NCI-H748 treated with DMSO at 0.1 percent for 48 hours (cell line): ENCODE measurements around the gene UBE2D3.
"Not testable (repeated sequence)": the region's sequence is repeated elsewhere in the genome, so short reads cannot be mapped to it uniquely, and the experiment has no call there.

ENCODE experiments used
- DNase-seq: peaks from one replicate; lab custom pipeline; 2025; lab: John Stamatoyannopoulos, UW

The UBE2D3 gene

GRCh38 chr4:102829803-102830202 lies 2.5 kb upstream of the UBE2D3 start:
- no peak for DNase-seq

- no peak for DNase-seq
Measured at GRCh38 chr4:102828497-102828808, 1.1 kb upstream of the UBE2D3 start.

GRCh38 chr4:102827674-102828496 lies 534 bp upstream of the UBE2D3 start:
- peak; percentile 94 for DNase-seq

GRCh38 chr4:102826105-102826889 lies 1.1 kb downstream of the UBE2D3 start:
- DNase-seq = no peak

GRCh38 chr4:102825261-102826091 lies 1.9 kb downstream of the UBE2D3 start:
- DNase-seq = no peak

- no peak for DNase-seq
Measured at GRCh38 chr4:102824398-102824797, 3.0 kb downstream of the UBE2D3 start.

- DNase-seq = no peak
Measured at GRCh38 chr4:102823897-102824296, 3.5 kb downstream of the UBE2D3 start.

- no peak for DNase-seq
Measured at GRCh38 chr4:102823464-102823863, 3.9 kb downstream of the UBE2D3 start.

- no peak for DNase-seq
Measured at GRCh38 chr4:102819588-102820365, 7.6 kb downstream of the UBE2D3 start.

GRCh38 chr4:102819100-102819499 lies 8.3 kb downstream of the UBE2D3 start:
- not testable (repeated sequence) for DNase-seq

GRCh38 chr4:102817613-102818268 lies 9.6 kb downstream of the UBE2D3 start:
- DNase-seq = no peak

- no peak for DNase-seq
Measured at GRCh38 chr4:102817021-102817605, 10.2 kb downstream of the UBE2D3 start.

- no peak for DNase-seq
Measured at GRCh38 chr4:102815981-102816380, 11.4 kb downstream of the UBE2D3 start.

GRCh38 chr4:102809691-102810090 lies 17.7 kb downstream of the UBE2D3 start:
- DNase-seq = no peak

GRCh38 chr4:102809190-102809589 lies 18.2 kb downstream of the UBE2D3 start:
- DNase-seq = no peak

GRCh38 chr4:102808009-102808408 lies 19.3 kb downstream of the UBE2D3 start:
- DNase-seq = no peak

- no peak for DNase-seq
Measured at GRCh38 chr4:102807345-102807744, 20.0 kb downstream of the UBE2D3 start.

GRCh38 chr4:102799816-102800215 lies 27.5 kb downstream of the UBE2D3 start:
- no peak for DNase-seq

- no peak for DNase-seq
Measured at GRCh38 chr4:102794999-102795398, 32.4 kb downstream of the UBE2D3 start.

GRCh38 chr4:102792361-102792936 lies 34.9 kb downstream of the UBE2D3 start:
- DNase-seq = no peak
